B cell (primary cell): ENCODE results near the gene DNAJC1. TPM values are rescaled to one million over a fixed set of nuclear protein-coding genes. Genes with fewer than 3 reads are reported as not detected.

Experiments
- ATAC-seq: fragments of 200-7000 bp; cut with Tn5 transposase; one replicate; pipeline ENCODE4 v1.10.0; 2021; ENCODE audit warnings: low read depth, mild to moderate bottlenecking, moderate number of reproducible peaks, moderate library complexity
- CTCF ChIA-PET: fragments of 350-600 bp; sonication (Branson Sonifier 250); formaldehyde crosslinking; loops from one replicate; lab custom pipeline; 2021; ENCODE audit warnings: antibody characterized with exemption, inconsistent platforms; lab: Charles Lee
- POLR2A ChIA-PET: fragments of 350-600 bp; sonication (Branson Sonifier 250); formaldehyde crosslinking; loops from one replicate; lab custom pipeline; 2021; ENCODE audit warnings: antibody characterized with exemption; lab: Charles Lee
- DNase-seq: peaks from one replicate; pipeline ENCODE4 v3.0.0; 2013
- H2AFZ ChIP-seq: 2 replicates; pipeline ENCODE4 v1.6.1; 2012; ENCODE audit warnings: mild to moderate bottlenecking, low read depth, low read length; ENCODE audit not compliant: insufficient read depth, poor library complexity, severe bottlenecking
- H3K27ac ChIP-seq, 2 donors: 1 replicate in 1 of 2; 2 replicates in 1 of 2; pipeline ENCODE4 v1.5.1; 2012 to 2013; ENCODE audit warnings: low read length in 2 of 2, mild to moderate bottlenecking in 2 of 2, moderate library complexity in 1 of 2
- H3K27me3 ChIP-seq, 4 experiments: fragments of 200-600 bp in 1 of 4; sonication (generic) in 1 of 4; replicated peaks in 1 of 4; 1 replicate in 2 of 4; 2 replicates in 2 of 4; pipeline versions ENCODE4 v1.6.1 to v1.7.0; 2013 to 2016; ENCODE audit warnings: low read length in 3 of 4, mild to moderate bottlenecking in 2 of 4, mixed read lengths in 1 of 4, moderate library complexity in 1 of 4; ENCODE audit not compliant: insufficient read depth in 4 of 4, control insufficient read depth in 3 of 4; ENCODE audit errors: control extremely low read depth in 1 of 4
- H3K36me3 ChIP-seq, 2 experiments: replicated peaks in 1 of 2; 1 replicate in 1 of 2; 2 replicates in 1 of 2; pipeline versions ENCODE4 v1.6.1 to v1.7.1; 2013; ENCODE audit warnings: low read length in 1 of 2; ENCODE audit not compliant: insufficient read depth in 2 of 2, control insufficient read depth in 1 of 2; ENCODE audit errors: control extremely low read depth in 1 of 2, extremely low read depth in 1 of 2
- H3K4me1 ChIP-seq, 2 donors: fragments of 200-600 bp in 1 of 2; sonication (generic) in 1 of 2; 1 replicate in 1 of 2; 2 replicates in 1 of 2; pipeline versions ENCODE4 v1.5.1 to v1.6.1; 2013 to 2017; ENCODE audit warnings: low read length in 2 of 2; ENCODE audit not compliant: control insufficient read depth in 2 of 2, insufficient read depth in 2 of 2
- H3K4me2 ChIP-seq: replicated peaks from 2 replicates; pipeline ENCODE3; 2012; ENCODE audit warnings: mild to moderate bottlenecking, low read depth, low read length; ENCODE audit not compliant: poor library complexity, severe bottlenecking
- H3K4me3 ChIP-seq, 5 experiments: fragments of 200-600 bp in 1 of 5; sonication (generic) in 1 of 5; 1 replicate in 3 of 5; 2 replicates in 2 of 5; pipeline versions ENCODE4 v1.5.1 to v1.7.0; 2011 to 2016; ENCODE audit warnings: low read length in 4 of 5, mild to moderate bottlenecking in 4 of 5, low read depth in 2 of 5, control low read depth in 1 of 5, moderate library complexity in 1 of 5; ENCODE audit not compliant: insufficient read depth in 1 of 5; ENCODE audit errors: control extremely low read depth in 1 of 5, extremely low read depth in 1 of 5
- H3K79me2 ChIP-seq: fragments of 200-600 bp; sonication (generic); one replicate; pipeline ENCODE4 v1.6.0; 2016; ENCODE audit warnings: low read length; ENCODE audit not compliant: control insufficient read depth, insufficient read depth
- H3K9ac ChIP-seq: fragments of 200-600 bp; sonication (generic); 2 replicates; pipeline ENCODE4 v1.6.1; 2017; ENCODE audit warnings: mild to moderate bottlenecking, low read length, moderate library complexity
- H3K9me3 ChIP-seq, 3 donors: one replicate each; pipeline versions ENCODE4 v1.6.1 to v1.7.1; 2013; ENCODE audit warnings: low read length in 2 of 3; ENCODE audit not compliant: control insufficient read depth in 2 of 3, insufficient read depth in 1 of 3; ENCODE audit errors: control extremely low read depth in 1 of 3
- H4K20me1 ChIP-seq: 2 replicates; pipeline ENCODE4 v1.6.0; 2012; ENCODE audit warnings: mild to moderate bottlenecking, low read length; ENCODE audit not compliant: insufficient read depth, control insufficient read depth, poor library complexity, severe bottlenecking
- H3K27ac Mint-ChIP-seq: one replicate; pipeline ENCODE4 v1.8.0; 2021; ENCODE audit warnings: mixed read lengths
- H3K27me3 Mint-ChIP-seq: one replicate; pipeline ENCODE4 v1.8.0; 2021; ENCODE audit warnings: mixed read lengths
- H3K4me1 Mint-ChIP-seq: one replicate; pipeline ENCODE4 v1.8.0; 2021; ENCODE audit warnings: mixed read lengths
- H3K4me3 Mint-ChIP-seq: one replicate; pipeline ENCODE4 v1.8.0; 2021; ENCODE audit warnings: mixed read lengths
- H3K9me3 Mint-ChIP-seq: one replicate; pipeline ENCODE4 v1.8.0; 2022; ENCODE audit warnings: mixed read lengths; ENCODE audit not compliant: insufficient read depth
- EZH2 ChIP-seq: IDR thresholded peaks from 2 replicates; pipeline ENCODE4 v1.6.1; 2012; ENCODE audit warnings: borderline replicate concordance, low read depth, mild to moderate bottlenecking, moderate library complexity, low read length; ENCODE audit not compliant: insufficient read depth, poor library complexity, severe bottlenecking
- WGBS: methylation state at CpG from one replicate; pipeline ENCODE4 v1.1.5; 2013; ENCODE audit warnings: missing lambda C conversion rate; ENCODE audit not compliant: insufficient coverage; 5-methylcytosine and 5-hydroxymethylcytosine counted together
- intact Hi-C: fragments of 100-400 bp; cut with micrococcal nuclease; formaldehyde crosslinking; loops from one replicate; pipeline ENCODE4 v1.10.0; 2022
- polyA plus RNA-seq: library from polyadenylated mRNA; depleted of rRNA; stranded (reverse); fragments of >200 nt; gene quantifications from 2 replicates; pipeline ENCODE4 v1.2.3, GENCODE V29; 2012
- total RNA-seq, 2 donors: library from RNA; stranded (reverse); fragments of 120-200 nt in 1 of 2; gene quantifications; 1 replicate in 1 of 2; 2 replicates in 1 of 2; pipeline versions ENCODE4 v1.2.3 to v1.2.4, GENCODE V29; 2013 to 2022
- TF ChIP-seq, protein P1 (sequence below): fragments of 200-600 bp; IDR thresholded peaks from one replicate; pipeline ENCODE4 v1.8.0; 2022; ENCODE audit warnings: antibody characterized with exemption, mild to moderate bottlenecking

Gene DNAJC1
- total and polyA plus RNA-seq, 2 donors (not counting 1 experiment from before 2014, with no cell fraction given) = 9.4 to 15.4 TPM

DNA sequence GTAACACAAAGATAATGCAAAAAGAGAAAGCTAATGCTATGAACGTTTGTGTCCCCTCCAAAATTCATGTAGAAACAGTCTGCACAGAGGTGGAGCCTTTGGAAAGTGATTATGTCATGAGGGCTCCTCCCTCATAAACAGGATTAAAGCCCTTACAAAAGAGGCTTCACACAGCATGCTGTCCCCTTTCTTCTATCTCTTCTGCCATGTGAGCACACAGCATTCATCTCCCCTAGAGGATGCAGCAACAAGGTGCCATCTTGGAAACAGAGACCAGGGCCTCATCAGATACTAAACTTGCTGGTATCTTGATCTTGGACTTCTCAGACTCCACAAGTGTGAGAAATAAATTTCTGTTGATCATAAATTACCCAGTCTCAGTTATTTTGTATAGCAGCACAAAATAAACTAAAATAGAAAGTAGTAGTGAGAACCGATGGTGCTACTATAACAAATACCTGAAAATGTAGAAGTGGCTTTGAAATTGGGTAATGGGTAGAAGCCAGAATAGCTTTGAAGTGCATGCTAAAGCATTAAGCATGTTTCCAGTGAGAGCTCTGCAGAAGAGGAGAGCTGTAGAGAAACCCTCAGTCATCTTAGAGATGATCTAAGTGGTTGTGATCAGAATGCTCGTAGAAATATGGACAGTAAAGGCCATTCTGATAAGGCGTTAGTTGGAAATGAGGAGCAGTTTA, 108.7 kb downstream of the DNAJC1 start:
- DNase-seq (no peak), ATAC-seq (no peak)
- peaks cover 0 to 6% of the 10 kb centered on the region in 2 experiments for H3K36me3 ChIP-seq
- no peaks in the 10 kb centered on the region for H3K27me3 Mint-ChIP-seq
- ChIA-PET CTCF (no interaction called here), POLR2A (no interaction called here)
- no peak overlapping the region for H3K27ac ChIP-seq
- no peaks in the 10 kb centered on the region for H3K27me3 ChIP-seq
- no peak overlapping the region for H3K4me2 ChIP-seq
- no peaks in the 10 kb centered on the region for H3K79me2 ChIP-seq
- peaks cover under 1 to 1% of the 10 kb centered on the region in 2 donors for H3K4me1 ChIP-seq
- no peak overlapping the region for H3K4me3 ChIP-seq
- no peak overlapping the region for H3K4me3 Mint-ChIP-seq
- intact Hi-C loops = no loop called here
- H3K4me1 Mint-ChIP-seq = peaks cover 5% of the 10 kb centered on the region
- H3K27ac Mint-ChIP-seq = no peak overlapping the region
- no peak overlapping the region for H2AFZ ChIP-seq
- H3K9me3 ChIP-seq = peaks cover 1 to 14% (median 11%) of the 10 kb centered on the region in 3 donors
- TF ChIP-seq, protein P1, sequence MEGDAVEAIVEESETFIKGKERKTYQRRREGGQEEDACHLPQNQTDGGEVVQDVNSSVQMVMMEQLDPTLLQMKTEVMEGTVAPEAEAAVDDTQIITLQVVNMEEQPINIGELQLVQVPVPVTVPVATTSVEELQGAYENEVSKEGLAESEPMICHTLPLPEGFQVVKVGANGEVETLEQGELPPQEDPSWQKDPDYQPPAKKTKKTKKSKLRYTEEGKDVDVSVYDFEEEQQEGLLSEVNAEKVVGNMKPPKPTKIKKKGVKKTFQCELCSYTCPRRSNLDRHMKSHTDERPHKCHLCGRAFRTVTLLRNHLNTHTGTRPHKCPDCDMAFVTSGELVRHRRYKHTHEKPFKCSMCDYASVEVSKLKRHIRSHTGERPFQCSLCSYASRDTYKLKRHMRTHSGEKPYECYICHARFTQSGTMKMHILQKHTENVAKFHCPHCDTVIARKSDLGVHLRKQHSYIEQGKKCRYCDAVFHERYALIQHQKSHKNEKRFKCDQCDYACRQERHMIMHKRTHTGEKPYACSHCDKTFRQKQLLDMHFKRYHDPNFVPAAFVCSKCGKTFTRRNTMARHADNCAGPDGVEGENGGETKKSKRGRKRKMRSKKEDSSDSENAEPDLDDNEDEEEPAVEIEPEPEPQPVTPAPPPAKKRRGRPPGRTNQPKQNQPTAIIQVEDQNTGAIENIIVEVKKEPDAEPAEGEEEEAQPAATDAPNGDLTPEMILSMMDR = no peak
- no peak for TF ChIP-seq EZH2
- H4K20me1 ChIP-seq = no peaks in the 10 kb centered on the region
- peaks cover 8% of the 10 kb centered on the region for H3K9me3 Mint-ChIP-seq
- no peak overlapping the region for H3K9ac ChIP-seq
- WGBS = 100% methylated on average over 2 of the region's 4 CpGs

DNA sequence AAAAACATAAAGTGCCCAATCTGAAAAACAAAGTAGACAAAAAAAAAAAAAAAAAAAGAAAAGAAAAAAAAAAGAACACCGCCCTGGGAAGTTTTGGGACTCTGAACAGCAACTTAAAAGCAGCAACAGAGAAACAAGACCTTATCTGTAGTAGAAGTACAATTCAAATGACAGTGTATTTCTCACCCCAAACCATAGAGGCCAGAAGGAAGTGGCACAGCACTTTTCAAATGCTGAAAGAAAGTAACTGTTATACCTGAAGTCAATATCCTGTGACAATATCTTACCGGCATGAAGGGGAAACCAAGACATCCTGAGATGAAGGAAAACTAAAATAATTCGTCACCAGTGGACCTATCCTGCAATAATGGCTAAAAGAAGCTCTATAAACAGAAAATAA, 112.1 kb downstream of the DNAJC1 start:
- CTCF ChIA-PET = no interaction called here
- peaks cover 8% of the 10 kb centered on the region for H3K9me3 Mint-ChIP-seq
- no peak for ATAC-seq
- H3K4me1 Mint-ChIP-seq = peaks cover 23% of the 10 kb centered on the region
- no peaks in the 10 kb centered on the region for H3K27me3 ChIP-seq
- TF ChIP-seq, protein P1 = no peak
- TF ChIP-seq EZH2 = no peak
- no peaks in the 10 kb centered on the region for H3K79me2 ChIP-seq
- peaks cover 11% of the 10 kb centered on the region in 2 donors for H3K4me1 ChIP-seq
- POLR2A ChIA-PET = no interaction called here
- no peak overlapping the region for H3K27ac Mint-ChIP-seq
- no peak overlapping the region for H3K9ac ChIP-seq
- no peak overlapping the region for H3K4me3 Mint-ChIP-seq
- no peak overlapping the region for H3K27ac ChIP-seq
- peaks cover 1 to 14% (median 11%) of the 10 kb centered on the region in 3 donors for H3K9me3 ChIP-seq
- H4K20me1 ChIP-seq = no peaks in the 10 kb centered on the region
- H3K4me2 ChIP-seq = no peak overlapping the region
- peaks cover 0 to 2% of the 10 kb centered on the region in 2 experiments for H3K36me3 ChIP-seq
- DNase-seq = no peak
- H3K27me3 Mint-ChIP-seq = no peaks in the 10 kb centered on the region
- no peak overlapping the region for H2AFZ ChIP-seq
- WGBS = no CpG with 5 or more reads among the region's 3 CpGs
- intact Hi-C loops = no loop called here
- no peak overlapping the region for H3K4me3 ChIP-seq
